NCI-H1436 (cell line): Measurements from ENCODE around the gene JAK2.
"Not testable (repeated sequence)": the region's sequence is repeated elsewhere in the genome, so short reads cannot be mapped to it uniquely, and the experiment has no call there.

Source experiments
- DNase-seq: peaks from one replicate; lab custom pipeline; 2025; lab: John Stamatoyannopoulos, UW

Gene JAK2

GRCh38 chr9:4980086-4980727 lies 4.9 kb upstream of the JAK2 start:
- DNase-seq, result no peak

GRCh38 chr9:4982721-4983482 lies 2.2 kb upstream of the JAK2 start:
- DNase-seq, result no peak

GRCh38 chr9:4983601-4984165 lies 1.4 kb upstream of the JAK2 start:
- DNase-seq, result no peak

- DNase-seq, result peak; percentile 43
Observed at GRCh38 chr9:4984171-4984620, 876 bp upstream of the JAK2 start.

GRCh38 chr9:4985386-4986266 lies 554 bp downstream of the JAK2 start:
- no peak for DNase-seq

GRCh38 chr9:4986296-4986695 lies 1.2 kb downstream of the JAK2 start:
- no peak for DNase-seq

- DNase-seq, result no peak
Observed at GRCh38 chr9:4986783-4987182, 1.7 kb downstream of the JAK2 start.

- peak; percentile 60 for DNase-seq
Observed at GRCh38 chr9:4987961-4988421, 2.9 kb downstream of the JAK2 start.

- no peak for DNase-seq
Observed at GRCh38 chr9:4992872-4993271, 7.8 kb downstream of the JAK2 start.

- DNase-seq, result no peak
Observed at GRCh38 chr9:4994166-4994890, 9.3 kb downstream of the JAK2 start.

- no peak for DNase-seq
Observed at GRCh38 chr9:4997196-4997595, 12.1 kb downstream of the JAK2 start.

GRCh38 chr9:4997631-4998030 lies 12.6 kb downstream of the JAK2 start:
- DNase-seq, result no peak

GRCh38 chr9:5002811-5003210 lies 17.7 kb downstream of the JAK2 start:
- DNase-seq, result no peak

GRCh38 chr9:5004481-5004880 lies 19.4 kb downstream of the JAK2 start:
- DNase-seq, result no peak

GRCh38 chr9:5008202-5008601 lies 23.1 kb downstream of the JAK2 start:
- DNase-seq, result no peak

GRCh38 chr9:5013374-5013773 lies 28.3 kb downstream of the JAK2 start:
- DNase-seq, result no peak

GRCh38 chr9:5015934-5016333 lies 30.9 kb downstream of the JAK2 start:
- DNase-seq, result no peak

- no peak for DNase-seq
Observed at GRCh38 chr9:5025416-5025815, 40.3 kb downstream of the JAK2 start.

GRCh38 chr9:5031941-5032340 lies 46.9 kb downstream of the JAK2 start:
- DNase-seq, result not testable (repeated sequence)

GRCh38 chr9:5040730-5041389 lies 55.8 kb downstream of the JAK2 start:
- DNase-seq, result no peak
